ENCODE results near the gene LSM6. TPM values are rescaled to one million over a fixed set of nuclear protein-coding genes. Genes with fewer than 3 reads are reported as not detected.

The LSM6 gene
- 66.7 and 79.6 TPM in 2 replicates for total RNA-seq (2014; rRNA removed; shearing (Covaris generic))

GRCh38 chr4:146175541-146176453 lies at the start of gene LSM6:
Gene LSM6 (plus strand): TSS chr4:146175718. CDS start chr4:146182922, 7,204 bp downstream.
- Histone ChIP-seq H3K9me3 (replicated peaks) (no peaks in the 10 kb centered on the region), H3K27ac (peak within 1 kb of the TSS; percentile 91), H3K4me3 (peak within 1 kb of the TSS; percentile 96), H3K27me3 (no peaks in the 10 kb centered on the region), H3K36me3 (no peaks in the 10 kb centered on the region), H3K4me1 (no peaks in the 10 kb centered on the region)
- peak; percentile 79 to 87 for DNase-seq

GRCh38 chr4:146132445-146132844 lies 43.1 kb upstream of the LSM6 start:
- Histone ChIP-seq H3K27me3 (no peaks in the 10 kb centered on the region; the same call in 1 of the 2 replicates), H3K9me3 (replicated peaks) (no peaks in the 10 kb centered on the region), H3K4me1 (no peaks in the 10 kb centered on the region), H3K36me3 (no peaks in the 10 kb centered on the region), H3K27ac (no peak overlapping the region), H3K4me3 (no peak overlapping the region)
- no peak for DNase-seq

- DNase-seq = no peak
- H3K4me3 ChIP-seq = no peak overlapping the region
- H3K36me3 ChIP-seq = no peaks in the 10 kb centered on the region
- H3K9me3 ChIP-seq (replicated peaks) = no peaks in the 10 kb centered on the region
- no peaks in the 10 kb centered on the region for H3K4me1 ChIP-seq
- no peak overlapping the region for H3K27ac ChIP-seq
- no peaks in the 10 kb centered on the region; the same call in 1 of the 2 replicates for H3K27me3 ChIP-seq
These were observed 40.6 kb upstream of the LSM6 start for GRCh38 chr4:146134761-146135445.

- Histone ChIP-seq H3K4me1 (no peaks in the 10 kb centered on the region), H3K27ac (no peak overlapping the region), H3K4me3 (no peak overlapping the region), H3K9me3 (replicated peaks) (no peaks in the 10 kb centered on the region), H3K36me3 (no peaks in the 10 kb centered on the region), H3K27me3 (no peaks in the 10 kb centered on the region; the same call in 1 of the 2 replicates)
- no peak for DNase-seq
These were observed 39.6 kb upstream of the LSM6 start for GRCh38 chr4:146135941-146136340.

- Histone ChIP-seq H3K9me3 (replicated peaks) (no peaks in the 10 kb centered on the region), H3K36me3 (no peaks in the 10 kb centered on the region), H3K27ac (no peak overlapping the region), H3K4me3 (no peak overlapping the region), H3K27me3 (no peaks in the 10 kb centered on the region), H3K4me1 (no peaks in the 10 kb centered on the region)
- no peak for DNase-seq
These were observed 32.8 kb upstream of the LSM6 start for GRCh38 chr4:146142768-146143167.

- no peaks in the 10 kb centered on the region for H3K4me1 ChIP-seq
- H3K36me3 ChIP-seq = no peaks in the 10 kb centered on the region
- DNase-seq = no peak
- H3K27me3 ChIP-seq = no peaks in the 10 kb centered on the region
- no peaks in the 10 kb centered on the region for H3K9me3 ChIP-seq (replicated peaks)
- no peak overlapping the region for H3K4me3 ChIP-seq
- no peak overlapping the region for H3K27ac ChIP-seq
These were observed 31.6 kb upstream of the LSM6 start for GRCh38 chr4:146143888-146144287.

- no peaks in the 10 kb centered on the region for H3K4me1 ChIP-seq
- no peak overlapping the region for H3K27ac ChIP-seq
- no peak overlapping the region for H3K4me3 ChIP-seq
- DNase-seq = no peak
- no peaks in the 10 kb centered on the region for H3K9me3 ChIP-seq (replicated peaks)
- H3K27me3 ChIP-seq = no peaks in the 10 kb centered on the region
- no peaks in the 10 kb centered on the region for H3K36me3 ChIP-seq
These were observed 28.6 kb upstream of the LSM6 start for GRCh38 chr4:146146918-146147317.

GRCh38 chr4:146148021-146148420 lies 27.5 kb upstream of the LSM6 start:
- Histone ChIP-seq H3K4me1 (no peaks in the 10 kb centered on the region), H3K27me3 (no peaks in the 10 kb centered on the region), H3K36me3 (no peaks in the 10 kb centered on the region), H3K9me3 (replicated peaks) (no peaks in the 10 kb centered on the region), H3K4me3 (no peak overlapping the region), H3K27ac (no peak overlapping the region)
- no peak for DNase-seq

GRCh38 chr4:146154057-146154456 lies 21.5 kb upstream of the LSM6 start:
- H3K4me1 ChIP-seq = no peaks in the 10 kb centered on the region
- no peaks in the 10 kb centered on the region for H3K36me3 ChIP-seq
- H3K27me3 ChIP-seq = no peaks in the 10 kb centered on the region
- no peak overlapping the region for H3K27ac ChIP-seq
- DNase-seq = no peak
- H3K9me3 ChIP-seq (replicated peaks) = no peaks in the 10 kb centered on the region
- H3K4me3 ChIP-seq = no peak overlapping the region

- Histone ChIP-seq H3K27me3 (no peaks in the 10 kb centered on the region), H3K27ac (no peak overlapping the region), H3K36me3 (no peaks in the 10 kb centered on the region), H3K9me3 (replicated peaks) (no peaks in the 10 kb centered on the region), H3K4me3 (no peak overlapping the region), H3K4me1 (no peaks in the 10 kb centered on the region)
- no peak for DNase-seq
These were observed 20.3 kb upstream of the LSM6 start for GRCh38 chr4:146155152-146155724.

GRCh38 chr4:146158036-146158745 lies 17.3 kb upstream of the LSM6 start:
- Histone ChIP-seq H3K27ac (no peak overlapping the region), H3K9me3 (replicated peaks) (0 out of 2 replicates have a peak, but pooled peaks cover 4% of the 10 kb centered on the region), H3K36me3 (no peaks in the 10 kb centered on the region), H3K4me1 (no peaks in the 10 kb centered on the region), H3K27me3 (no peaks in the 10 kb centered on the region), H3K4me3 (no peak overlapping the region)
- DNase-seq = no peak

GRCh38 chr4:146159384-146160058 lies 16.0 kb upstream of the LSM6 start:
- no peaks in the 10 kb centered on the region for H3K27me3 ChIP-seq
- no peaks in the 10 kb centered on the region for H3K4me1 ChIP-seq
- 0 out of 2 replicates have a peak, but pooled peaks cover 4% of the 10 kb centered on the region for H3K9me3 ChIP-seq (replicated peaks)
- H3K4me3 ChIP-seq = no peak overlapping the region
- no peak for DNase-seq
- no peaks in the 10 kb centered on the region for H3K36me3 ChIP-seq
- H3K27ac ChIP-seq = no peak overlapping the region

- DNase-seq = no peak
- H3K4me3 ChIP-seq = no peak overlapping the region
- H3K4me1 ChIP-seq = no peaks in the 10 kb centered on the region
- H3K27me3 ChIP-seq = no peaks in the 10 kb centered on the region
- H3K9me3 ChIP-seq (replicated peaks) = 0 out of 2 replicates have a peak, but pooled peaks cover 4% of the 10 kb centered on the region
- H3K36me3 ChIP-seq = no peaks in the 10 kb centered on the region
- H3K27ac ChIP-seq = no peak overlapping the region
These were observed 14.3 kb upstream of the LSM6 start for GRCh38 chr4:146161243-146161642.

- Histone ChIP-seq H3K4me1 (no peaks in the 10 kb centered on the region), H3K27me3 (no peaks in the 10 kb centered on the region), H3K9me3 (replicated peaks) (0 out of 2 replicates have a peak, but pooled peaks cover 4% of the 10 kb centered on the region), H3K27ac (no peak overlapping the region), H3K4me3 (no peak overlapping the region), H3K36me3 (no peaks in the 10 kb centered on the region)
- DNase-seq = no peak
These were observed 10.3 kb upstream of the LSM6 start for GRCh38 chr4:146165221-146165620.
